SH-SY5Y (cell line): ENCODE results near the gene TMEM107.

Experiments used
- GATA2 ChIP-seq: IDR thresholded peaks from 2 replicates; pipeline ENCODE4 v1.6.1; 2011; ENCODE audit warnings: mild to moderate bottlenecking, low read depth, low read length
- GATA3 ChIP-seq: IDR thresholded peaks from 2 replicates; pipeline ENCODE4 v1.6.1; 2011; ENCODE audit warnings: low read depth, mild to moderate bottlenecking, low read length, moderate library complexity

DNA sequence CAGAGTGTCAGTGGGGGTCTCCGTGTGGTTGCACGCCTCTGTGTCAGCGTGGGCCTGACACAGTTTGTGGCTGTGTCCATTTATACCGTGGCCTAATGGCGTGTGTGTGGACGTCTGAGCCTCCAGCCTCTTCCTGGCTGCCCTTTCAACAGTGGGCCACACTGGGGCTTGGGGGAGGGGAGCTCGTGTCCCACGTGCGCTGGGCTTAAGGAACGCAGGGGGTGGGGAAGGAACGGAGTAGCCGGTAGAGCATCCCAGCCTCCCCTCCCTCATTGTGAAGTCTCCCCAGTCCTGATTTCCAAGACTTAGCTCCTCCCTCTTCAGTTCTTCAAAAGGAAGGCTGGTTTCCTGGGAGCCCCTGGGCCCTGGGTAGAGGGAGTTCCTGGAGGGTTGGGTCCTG, 42.8 kb downstream of the TMEM107 start:
- TF ChIP-seq GATA2 (no peak), GATA3 (no peak)
